ENCODE measurements around the gene OPRL1.

GRCh38 chr20:64095455-64095854 is 15.6 kb downstream of the OPRL1 start:
- TF ChIP-seq CTCF (IDR thresholded peaks at IDR 0.05) (no peak), POLR2A (IDR thresholded peaks at IDR 0.05) (no peak)
